PC-9 (cell line): Measurements from ENCODE around the gene UNC50. TPM values are rescaled to one million over a fixed set of nuclear protein-coding genes. Genes with fewer than 3 reads are reported as not detected.
"Not testable (repeated sequence)": the region's sequence is repeated elsewhere in the genome, so short reads cannot be mapped to it uniquely, and the experiment has no call there.

Experiments used
- BruUV-seq: library from RNA; stranded (reverse); fragments of 400-500 nt; replicated peaks from 2 replicates; lab custom pipeline; 2021; lab: Mats Ljungman, UMichigan
- CTCF ChIA-PET: fragments of 300-600 bp; sonication (Branson Sonifier 250); formaldehyde crosslinking; loops from one replicate; lab custom pipeline; 2022; ENCODE audit warnings: antibody characterized with exemption; lab: Charles Lee
- POLR2A ChIA-PET: fragments of 300-600 bp; sonication (Branson Sonifier 250); formaldehyde crosslinking; loops from one replicate; lab custom pipeline; 2022; ENCODE audit warnings: antibody characterized with exemption; ENCODE audit not compliant: unreplicated experiment; lab: Charles Lee
- DNase-seq, 2 experiments: peaks; one replicate each; pipeline versions ENCODE4 v3.0.0 to v3.0.0-alpha.2; 2015 to 2022; ENCODE audit warnings: mixed read lengths in 1 of 2
- H2AFZ ChIP-seq: fragments of 200-600 bp; sonication (generic); 2 replicates; pipeline ENCODE4 v1.8.1; 2017; ENCODE audit warnings: antibody characterized with exemption
- H3F3A ChIP-seq: fragments of 200-600 bp; sonication (generic); 2 replicates; pipeline ENCODE4 v1.8.1; 2017; ENCODE audit warnings: antibody characterized with exemption, mild to moderate bottlenecking, low read depth; ENCODE audit not compliant: insufficient read depth
- H3K27ac ChIP-seq: fragments of 200-600 bp; sonication (generic); 2 replicates; pipeline ENCODE4 v1.6.1; 2016; ENCODE audit warnings: mixed run types
- H3K27me3 ChIP-seq: fragments of 200-600 bp; sonication (generic); 2 replicates; pipeline ENCODE4 v1.6.1; 2016; ENCODE audit warnings: low read depth, mixed run types; ENCODE audit not compliant: insufficient read depth
- H3K36me3 ChIP-seq: fragments of 200-600 bp; sonication (generic); 2 replicates; pipeline ENCODE4 v1.6.1; 2016; ENCODE audit warnings: low read depth, mixed run types
- H3K4me1 ChIP-seq: fragments of 200-600 bp; sonication (generic); replicated peaks from 2 replicates; pipeline ENCODE4 v1.6.1; 2016; ENCODE audit warnings: mixed run types; ENCODE audit not compliant: insufficient read depth
- H3K4me2 ChIP-seq: fragments of 200-600 bp; sonication (generic); 2 replicates; pipeline ENCODE4 v1.6.1; 2017; ENCODE audit warnings: mixed run types
- H3K4me3 ChIP-seq: fragments of 200-600 bp; sonication (generic); 2 replicates; pipeline ENCODE4 v1.6.1; 2016; ENCODE audit warnings: mixed run types
- H3K79me2 ChIP-seq: fragments of 200-600 bp; sonication (generic); 2 replicates; pipeline ENCODE4 v1.6.1; 2017; ENCODE audit warnings: low read depth, mixed run types
- H3K9me2 ChIP-seq: fragments of 200-600 bp; sonication (generic); 2 replicates; pipeline ENCODE4 v1.8.1; 2017; ENCODE audit warnings: mild to moderate bottlenecking; ENCODE audit not compliant: insufficient read depth
- H3K9me3 ChIP-seq: fragments of 200-600 bp; sonication (generic); 2 replicates; pipeline ENCODE4 v1.8.1; 2016; ENCODE audit warnings: low read depth; ENCODE audit not compliant: insufficient read depth
- H4K20me1 ChIP-seq: fragments of 200-600 bp; sonication (generic); 2 replicates; pipeline ENCODE4 v1.8.1; 2017; ENCODE audit not compliant: insufficient read depth
- CTCF ChIP-seq: fragments of 200-600 bp; sonication (generic); conservative IDR thresholded peaks from 2 replicates; pipeline ENCODE4 v1.6.1; 2017; ENCODE audit warnings: mixed run types, antibody characterized with exemption, mild to moderate bottlenecking, moderate library complexity
- EZH2 ChIP-seq: fragments of 200-600 bp; sonication (generic); IDR thresholded peaks from 2 replicates; pipeline ENCODE4 v1.8.0; 2017; ENCODE audit warnings: antibody characterized with exemption, low read depth
- intact Hi-C: fragments of 100-400 bp; cut with micrococcal nuclease; formaldehyde crosslinking; loops from one replicate; pipeline ENCODE4 v1.10.0; 2022; ENCODE audit not compliant: unreplicated experiment
- total RNA-seq: library from RNA; stranded (reverse); gene quantifications from 2 replicates; pipeline ENCODE4 v1.2.3, GENCODE V29; 2021

Gene UNC50
- total RNA-seq, 1 experiment from 2014 or later, result 46.0 TPM

DNA sequence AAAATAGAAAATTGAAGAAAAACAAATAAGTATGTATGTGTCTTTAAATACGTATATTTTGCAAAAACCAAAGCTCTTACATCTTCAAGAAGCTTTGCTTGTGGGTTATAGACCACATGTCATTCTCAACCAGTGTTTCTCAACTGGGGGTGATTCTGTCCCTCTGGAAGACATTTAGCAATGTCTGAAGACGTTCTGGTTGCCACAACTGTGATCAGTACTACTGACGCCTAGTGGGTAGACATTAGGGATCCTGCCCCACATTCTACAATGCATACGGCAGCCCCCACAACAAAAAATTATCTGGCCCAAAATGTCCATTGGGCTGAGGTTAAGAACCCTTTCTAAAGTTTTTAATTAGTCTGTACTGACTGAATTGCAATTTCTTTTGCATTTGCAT, 48.4 kb downstream of the UNC50 start:
- ChIA-PET POLR2A (interaction anchor here (0.6 to 0.7 kb wide), 2 partner anchors 25 to 28 kb away, joined by 3 read pairs; no protein-coding TSS in a partner anchor), CTCF (no interaction called here)
- TF ChIP-seq CTCF (no peak), EZH2 (no peak)
- Histone ChIP-seq H3K27ac (no peak overlapping the region), H3F3A (0 out of 2 replicates have a peak, but pooled peaks cover 4% of the 10 kb centered on the region), H3K79me2 (no peaks in the 10 kb centered on the region), H3K36me3 (no peaks in the 10 kb centered on the region), H3K4me3 (no peak overlapping the region), H4K20me1 (no peaks in the 10 kb centered on the region), H3K27me3 (no peaks in the 10 kb centered on the region), H3K9me2 (no peaks in the 10 kb centered on the region), H2AFZ (no peak overlapping the region), H3K9me3 (peaks cover 8% of the 10 kb centered on the region), H3K4me1 (no peaks in the 10 kb centered on the region), H3K4me2 (no peak overlapping the region)
- BruUV-seq, result no TSS peak
- intact Hi-C loops, result no loop called here
- no peak for DNase-seq

GRCh38 chr2:98658816-98659490, 50.6 kb downstream of the UNC50 start:
- Histone ChIP-seq H3K36me3 (no peaks in the 10 kb centered on the region), H3K27me3 (no peaks in the 10 kb centered on the region), H3F3A (0 out of 2 replicates have a peak, but pooled peaks cover 4% of the 10 kb centered on the region), H3K4me2 (no peak overlapping the region), H3K9me2 (no peaks in the 10 kb centered on the region), H3K27ac (no peak overlapping the region), H3K4me3 (no peak overlapping the region), H4K20me1 (no peaks in the 10 kb centered on the region), H3K4me1 (peaks cover 3% of the 10 kb centered on the region), H3K79me2 (no peaks in the 10 kb centered on the region), H3K9me3 (peaks cover 8% of the 10 kb centered on the region), H2AFZ (no peak overlapping the region)
- no peak for DNase-seq
- no TSS peak for BruUV-seq
- POLR2A ChIA-PET, result no interaction called here
- intact Hi-C loops, result no loop called here
- CTCF ChIA-PET, result no interaction called here
- TF ChIP-seq EZH2, result no peak
- no peak for TF ChIP-seq CTCF

DNA sequence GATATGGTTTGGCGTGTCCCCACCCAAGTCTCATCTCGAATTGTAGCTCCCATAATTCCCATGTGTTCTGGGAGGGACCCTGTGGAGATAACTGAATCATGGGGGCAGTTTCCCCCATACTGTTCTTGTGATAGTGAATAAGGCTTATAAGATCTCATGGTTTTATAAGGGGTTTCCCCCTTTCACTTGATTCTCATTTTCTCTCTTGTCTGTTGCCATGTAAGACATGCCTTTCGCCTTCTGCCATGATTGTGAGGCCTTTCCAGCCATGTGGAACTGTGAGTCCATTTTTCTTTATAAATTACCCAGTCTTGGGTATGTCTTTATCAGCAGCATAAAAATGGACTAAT, 51.1 kb downstream of the UNC50 start:
- intact Hi-C loops, H3K4me3 ChIP-seq, H3F3A ChIP-seq: not testable (repeated sequence)

More for the DNA sequence above, 51.1 kb downstream of the UNC50 start:
- H3K27ac ChIP-seq, H3K36me3 ChIP-seq, H4K20me1 ChIP-seq, POLR2A ChIA-PET, H3K4me1 ChIP-seq, H3K4me2 ChIP-seq, BruUV-seq, H3K79me2 ChIP-seq, H3K27me3 ChIP-seq, DNase-seq, H3K9me3 ChIP-seq, H3K9me2 ChIP-seq, CTCF ChIA-PET, H2AFZ ChIP-seq: not testable (repeated sequence)
